ENCODE results near the gene NDNF.

Gene NDNF

DNA sequence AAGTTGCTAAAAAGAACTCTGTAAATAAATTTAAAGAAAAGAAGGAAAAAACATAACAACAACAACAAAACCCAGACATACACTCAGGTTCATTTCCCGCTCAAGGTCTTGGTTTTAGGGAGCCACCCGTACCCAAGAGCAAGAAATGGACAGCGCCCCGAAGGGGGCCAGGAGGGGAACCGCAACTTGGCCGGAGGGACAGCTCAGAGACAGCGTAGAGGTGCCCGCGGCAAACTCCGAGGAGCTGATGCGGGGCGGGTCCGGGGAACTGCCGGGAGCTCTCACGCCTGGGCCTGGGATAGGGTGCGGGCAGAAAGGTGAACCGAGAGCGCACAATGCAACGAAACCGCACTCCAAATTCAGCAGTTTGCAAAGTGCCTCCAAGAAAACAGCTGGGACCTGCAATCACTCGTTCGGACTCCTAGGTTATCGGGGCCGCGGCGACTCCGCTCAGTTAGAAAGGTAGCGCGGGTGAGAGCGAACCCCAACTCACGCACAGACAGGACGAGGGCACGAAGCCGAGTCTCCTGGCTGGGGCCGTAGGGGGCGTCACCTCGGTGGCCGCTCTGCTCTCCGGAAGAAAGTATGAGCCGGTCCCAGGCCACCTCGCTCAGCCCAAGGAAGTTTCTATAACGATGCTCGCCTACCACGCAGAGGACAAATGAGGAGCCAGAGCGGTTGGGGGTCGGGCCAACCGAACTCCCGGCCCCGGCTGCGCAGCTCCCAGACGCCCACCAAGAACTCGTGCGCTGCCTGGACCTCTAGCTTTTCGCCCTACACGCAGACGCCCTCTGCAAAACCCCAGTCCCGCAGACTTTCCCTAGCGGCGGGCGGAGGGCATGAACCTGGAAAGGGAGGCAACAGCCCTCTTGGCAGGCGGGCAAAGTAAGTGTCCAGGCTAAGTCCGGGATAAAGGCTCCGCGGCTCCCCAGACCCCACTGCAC is 1.4 kb downstream of the NDNF start:
- peak; percentile 36 for DNase-seq

DNA sequence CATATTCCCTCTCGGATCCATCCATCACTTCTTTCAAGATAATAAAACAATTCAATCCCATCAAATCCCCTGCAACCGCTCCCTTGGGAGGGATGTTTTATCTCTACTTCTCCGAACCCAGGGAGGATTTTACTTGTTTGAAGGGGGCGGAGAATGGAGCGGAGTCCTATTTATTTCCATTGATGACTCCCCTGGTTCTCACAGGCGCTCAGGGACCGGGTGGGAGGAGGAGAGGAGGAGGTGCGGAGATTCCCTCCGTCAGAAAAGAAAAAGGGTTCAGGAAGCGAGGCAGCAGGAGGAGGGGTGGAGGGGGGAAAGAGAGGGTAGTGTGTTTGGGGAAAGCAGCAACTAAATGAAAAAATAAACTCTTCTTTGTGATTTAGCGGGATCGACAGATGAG is 2.1 kb downstream of the NDNF start:
- no peak for DNase-seq

DNA sequence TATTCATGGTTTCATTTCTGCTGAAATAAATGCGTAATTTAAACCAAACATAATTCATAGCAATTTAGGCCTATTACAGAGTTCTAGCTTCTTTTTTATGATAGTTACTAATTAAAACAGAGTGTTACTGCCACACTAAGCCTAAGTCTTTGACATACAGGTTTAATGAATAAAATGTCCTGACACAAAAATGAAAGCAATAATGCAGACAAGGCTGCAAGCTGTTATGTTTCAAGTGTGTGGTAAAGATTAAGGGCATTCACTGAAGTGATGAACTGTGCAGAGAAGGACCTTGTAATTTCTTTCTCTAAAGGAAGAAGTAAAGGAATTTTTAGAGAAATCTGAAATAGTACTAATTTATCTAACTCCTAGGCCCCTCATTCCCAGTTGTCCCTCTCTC is 2.9 kb downstream of the NDNF start:
- no peak for DNase-seq

DNA sequence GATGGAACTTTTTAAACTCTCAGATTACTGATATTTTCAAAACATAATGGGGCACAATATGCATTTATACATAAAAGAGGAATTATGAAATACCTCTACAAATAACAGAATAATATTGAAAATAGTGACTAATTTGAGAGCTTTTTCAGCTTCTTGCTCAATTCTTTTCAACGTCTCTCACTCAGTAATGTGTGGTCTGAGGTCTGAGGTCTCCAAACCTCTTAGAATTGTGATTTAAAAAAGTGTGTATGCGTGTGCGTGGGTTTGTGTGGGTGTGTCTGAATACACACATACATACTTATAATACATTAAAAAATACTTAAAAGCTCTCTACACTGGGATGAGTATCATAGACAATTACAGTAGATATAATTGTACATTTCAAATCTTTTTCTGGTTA is 7.9 kb downstream of the NDNF start:
- DNase-seq = no peak

DNA sequence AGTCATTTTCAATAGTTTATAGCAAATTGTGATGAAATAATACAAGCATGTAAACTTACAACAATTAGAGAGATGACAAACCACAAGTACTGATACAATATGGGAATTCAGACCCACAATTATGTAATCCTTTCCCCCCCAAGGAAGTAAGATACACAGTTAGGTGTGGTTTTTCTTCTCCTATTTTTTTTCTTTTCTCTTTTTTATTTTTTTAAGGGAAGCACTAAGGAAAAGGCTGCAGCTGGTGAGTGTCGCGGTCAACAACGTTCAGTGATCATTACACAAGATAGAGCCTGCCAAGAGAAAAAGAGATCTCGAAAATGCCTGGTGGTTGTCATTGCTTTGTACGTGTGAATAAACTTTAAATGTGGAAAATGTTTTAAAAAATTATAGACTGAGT is 9.8 kb downstream of the NDNF start:
- DNase-seq = no peak

DNA sequence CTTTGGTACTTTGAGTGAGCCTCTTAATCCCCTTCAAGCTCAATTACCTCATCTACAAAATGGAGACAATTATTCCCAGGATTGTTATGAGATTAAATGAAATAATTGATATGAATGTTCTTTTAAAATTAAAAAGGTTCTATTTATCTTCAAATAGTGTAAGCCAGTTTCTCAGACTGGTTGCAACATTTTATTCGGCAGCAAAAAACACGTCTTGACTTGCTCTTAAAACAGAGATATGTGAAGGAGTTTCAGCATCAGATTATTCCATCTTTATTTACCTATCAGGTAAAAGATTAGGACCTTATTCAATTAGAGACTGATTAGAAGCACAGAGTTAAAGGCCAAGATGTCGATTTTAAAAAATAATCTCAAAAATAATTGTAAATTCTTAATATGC is 10.5 kb downstream of the NDNF start:
- DNase-seq = no peak

DNA sequence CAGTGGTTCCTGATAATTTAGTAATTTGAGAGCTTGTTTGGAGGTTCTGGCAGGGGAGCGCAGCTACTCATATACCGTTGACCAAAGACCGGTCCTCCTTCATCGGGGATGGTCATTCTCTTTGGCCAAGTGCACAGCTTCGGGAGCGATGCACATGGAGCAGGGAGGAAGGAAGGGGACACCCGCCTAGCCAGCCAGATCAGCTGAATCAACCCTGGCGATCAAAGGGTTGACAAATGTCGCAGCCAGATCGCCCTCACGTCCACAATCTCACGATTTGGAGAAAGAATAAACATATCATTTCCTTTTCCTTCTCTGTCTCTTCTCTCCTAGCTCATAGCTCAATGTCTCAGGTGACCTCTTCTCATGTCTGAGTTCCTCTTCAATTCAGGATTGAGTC is 11.1 kb downstream of the NDNF start:
- no peak for DNase-seq

DNA sequence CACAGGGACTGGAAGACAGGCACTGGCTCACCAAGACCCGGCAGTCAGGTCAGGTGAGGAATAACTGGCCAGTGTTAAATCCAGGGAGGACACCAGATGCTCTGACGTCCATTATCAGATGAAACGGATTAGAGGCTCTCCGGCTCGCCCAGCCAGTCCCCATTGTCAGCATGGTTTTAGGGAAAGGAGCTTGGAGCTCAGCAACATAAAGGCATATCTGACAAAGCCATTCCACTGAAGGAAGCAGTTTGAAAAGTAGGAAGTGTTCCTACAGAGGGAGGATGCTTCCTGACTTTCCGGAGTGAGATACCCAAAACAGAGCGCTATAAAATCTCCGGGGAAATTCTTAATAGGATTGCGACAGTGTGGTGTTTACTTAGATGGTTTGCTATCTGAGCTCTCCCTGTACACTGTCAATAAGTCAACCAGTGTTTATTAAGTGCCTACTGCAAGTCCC is 14.8 kb downstream of the NDNF start:
- DNase-seq = no peak

DNA sequence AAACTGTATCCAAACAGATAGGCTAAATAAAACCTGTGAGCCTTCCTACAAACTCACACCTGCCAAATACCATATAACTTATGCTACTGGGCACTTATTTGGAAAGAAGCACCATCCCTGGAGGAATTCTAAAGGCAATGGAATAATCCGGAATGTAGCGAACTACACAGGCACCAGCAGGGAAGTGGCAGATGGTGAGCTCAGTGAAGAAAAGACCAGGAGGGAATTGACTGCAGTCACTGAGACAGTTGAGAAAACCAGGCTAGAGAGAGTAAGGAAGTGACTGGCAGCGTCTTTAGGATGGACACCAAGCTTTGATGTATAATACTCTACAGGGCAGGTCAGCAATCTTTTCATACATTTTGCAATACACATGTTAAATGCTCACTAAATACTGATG is 16.3 kb downstream of the NDNF start:
- DNase-seq = no peak

DNA sequence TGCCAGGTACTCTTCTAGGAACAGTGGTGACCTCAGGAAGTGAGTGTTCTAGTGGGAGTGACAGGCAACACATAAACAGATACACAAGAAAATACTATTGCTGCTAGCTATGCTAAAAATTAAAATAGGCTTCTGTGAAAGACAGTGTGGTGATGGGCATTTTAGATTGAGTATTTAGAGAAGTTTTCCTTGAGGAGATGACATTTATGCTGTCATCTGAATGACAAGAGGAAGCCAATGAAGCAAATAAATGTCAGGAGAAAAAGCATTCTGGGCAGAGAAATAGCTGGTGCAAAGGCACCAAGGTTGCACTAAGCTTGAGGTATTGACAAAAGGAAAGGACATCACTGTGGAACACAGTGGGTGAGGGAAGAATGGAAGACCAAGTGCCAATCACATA is 18.0 kb downstream of the NDNF start:
- no peak for DNase-seq

DNA sequence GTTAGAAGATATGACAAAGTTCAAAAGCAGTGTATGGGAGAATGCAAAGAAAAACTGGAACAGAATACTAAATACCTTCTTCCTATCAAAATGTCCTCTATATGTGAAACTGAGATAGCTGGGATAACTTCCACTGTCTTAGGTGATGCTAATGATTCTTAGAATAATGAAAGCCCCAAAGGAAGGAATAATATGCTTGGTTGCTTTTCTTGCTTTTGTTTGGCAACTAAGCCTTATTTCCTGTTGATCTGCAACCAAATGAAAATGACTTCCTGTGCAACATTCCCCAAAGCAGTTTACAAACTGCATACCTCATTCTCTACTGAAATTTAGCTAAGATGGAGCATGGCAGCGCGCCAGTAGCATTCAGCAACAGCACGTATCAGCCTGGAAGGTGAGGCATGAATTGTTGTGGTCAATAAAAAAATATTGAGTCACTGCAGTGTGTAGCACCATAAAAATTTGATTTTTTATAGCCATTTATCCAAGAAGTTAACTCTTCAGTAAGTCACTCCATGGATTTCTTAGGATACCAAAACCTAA is 18.7 kb downstream of the NDNF start:
- no peak for DNase-seq

DNA sequence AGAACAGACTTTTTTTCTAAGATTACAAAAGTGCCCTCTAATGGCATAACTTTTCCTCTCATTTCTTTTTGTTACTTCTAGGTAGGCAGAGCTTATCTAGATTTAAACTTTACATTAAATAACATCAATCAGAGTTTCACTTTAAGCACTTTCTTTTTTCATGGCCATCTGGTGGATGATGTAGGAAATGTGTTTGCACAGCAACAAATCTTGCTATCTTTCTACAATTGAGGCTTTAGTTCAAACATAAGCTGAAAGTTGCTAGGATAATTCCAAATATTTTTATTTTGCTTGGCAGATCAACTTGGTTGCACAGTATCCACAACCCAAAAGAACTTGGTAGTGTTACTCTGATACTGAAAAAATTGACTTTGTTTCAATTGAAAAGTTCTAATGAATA is 22.0 kb downstream of the NDNF start:
- DNase-seq = no peak

DNA sequence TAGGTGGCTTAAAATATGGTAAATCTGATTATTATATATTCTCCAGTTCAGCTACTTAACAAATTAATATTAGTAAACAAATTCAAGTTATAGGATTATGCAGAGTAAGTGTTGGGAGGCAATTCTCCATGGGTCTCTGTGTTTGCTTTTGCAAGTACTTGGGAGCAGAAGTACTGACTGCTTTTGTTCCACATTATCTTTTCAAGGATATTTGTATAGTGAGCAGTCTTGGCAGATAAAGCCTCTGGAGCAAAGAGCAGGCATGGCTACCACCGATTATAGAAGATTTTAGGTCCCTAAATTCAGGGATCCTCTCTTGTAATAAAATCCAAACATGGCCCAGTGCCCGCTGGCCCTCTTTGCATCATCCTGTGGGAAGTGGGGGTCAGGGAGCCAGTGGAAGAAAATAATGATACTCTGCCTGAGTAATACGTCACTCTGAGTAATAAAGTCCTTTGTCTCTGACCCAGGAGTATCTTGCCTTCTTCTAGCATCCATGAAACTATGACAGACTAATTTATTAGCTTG is 23.2 kb downstream of the NDNF start:
- DNase-seq = no peak

DNA sequence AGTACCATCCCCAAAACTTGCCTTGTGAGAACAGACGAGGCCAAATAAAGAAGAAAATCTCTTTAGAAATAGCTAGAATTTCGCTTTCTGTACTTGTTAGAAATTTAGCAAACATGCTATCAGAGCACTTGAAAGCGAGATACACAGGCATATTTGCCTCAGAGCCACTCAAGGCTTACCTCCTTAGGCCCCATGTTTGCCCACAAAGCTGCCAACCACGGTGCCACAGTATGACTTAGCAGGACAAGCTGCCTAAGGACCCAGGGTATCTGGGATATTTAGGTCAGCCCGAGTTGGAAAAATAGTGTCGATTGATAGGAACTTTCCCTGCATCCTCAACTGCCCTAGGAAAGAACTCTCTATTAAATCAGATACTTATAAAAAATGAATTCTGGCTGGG is 24.2 kb downstream of the NDNF start:
- no peak for DNase-seq

DNA sequence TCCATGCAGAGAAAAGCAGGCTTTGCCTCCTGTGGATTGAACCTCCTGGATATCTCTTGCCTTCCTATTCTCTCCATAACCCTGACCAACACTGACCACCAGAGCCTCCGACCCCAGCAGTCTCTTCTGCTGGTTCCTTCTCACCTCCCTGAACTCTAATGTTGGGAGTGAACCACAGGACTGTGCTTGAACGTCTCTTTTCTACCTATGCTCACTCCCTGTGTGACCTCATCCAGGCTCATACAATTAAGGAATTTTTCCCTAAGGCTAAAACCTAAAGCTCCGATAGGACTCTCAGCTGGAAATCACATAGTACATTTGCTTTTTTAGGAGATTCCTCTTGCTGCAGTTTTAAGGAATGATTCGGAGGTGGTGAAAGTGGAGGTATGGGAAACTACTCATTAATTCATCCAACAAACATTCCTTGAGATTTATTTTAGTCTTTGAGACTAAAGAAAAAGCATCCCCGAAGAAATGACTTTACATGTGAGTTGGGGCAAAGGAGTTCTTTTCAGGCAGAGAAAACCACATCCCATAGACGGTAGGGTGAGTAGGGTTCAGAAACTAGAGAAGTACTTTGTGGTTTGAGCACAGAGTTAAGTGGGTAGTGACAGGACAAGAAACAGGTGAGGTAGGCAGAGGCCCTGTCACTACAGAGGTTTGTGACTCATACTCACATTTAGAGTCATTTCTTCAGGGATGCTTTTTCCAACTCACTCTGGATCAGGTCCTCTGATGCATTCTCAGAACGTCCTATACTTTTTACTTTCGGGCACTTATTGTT is 30.8 kb downstream of the NDNF start:
- DNase-seq = no peak

DNA sequence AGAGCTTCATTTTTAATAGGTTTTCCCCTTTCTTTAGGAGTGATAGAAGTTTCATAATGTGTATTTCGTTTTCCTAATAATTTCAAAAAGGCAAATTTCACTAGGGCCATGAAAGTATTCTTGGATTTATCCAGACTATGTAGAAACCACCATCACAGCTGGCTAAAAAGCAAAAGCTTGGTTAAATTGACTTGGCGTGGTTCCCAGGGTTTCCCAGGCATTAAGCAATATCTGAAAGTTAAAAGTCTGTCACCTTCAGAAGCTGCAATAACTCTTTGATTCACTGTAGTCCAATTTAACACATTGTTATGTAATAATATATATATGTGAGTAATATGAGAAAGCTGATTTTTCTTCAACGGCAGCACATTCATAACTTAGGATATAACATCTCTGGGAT is 38.3 kb downstream of the NDNF start:
- peak; percentile 16 for DNase-seq

DNA sequence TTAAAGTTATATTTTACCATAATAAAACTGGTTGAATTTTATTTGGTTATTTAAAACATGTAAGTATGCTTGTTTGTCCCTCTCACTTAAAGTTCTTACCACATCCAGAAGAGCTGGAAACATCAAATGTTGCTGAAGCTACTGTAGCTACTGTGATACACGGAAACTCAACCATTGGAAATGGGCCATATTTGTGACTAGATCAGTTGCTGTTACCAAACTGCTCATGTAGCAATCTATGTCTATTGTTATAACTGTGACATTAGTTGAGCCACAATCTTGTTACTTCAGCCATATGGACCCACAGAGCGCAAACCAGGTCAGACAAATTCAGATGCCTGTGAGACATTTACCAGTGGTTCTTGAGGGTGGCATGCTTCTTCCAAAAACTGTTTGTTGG is 41.6 kb downstream of the NDNF start:
- no peak for DNase-seq

DNA sequence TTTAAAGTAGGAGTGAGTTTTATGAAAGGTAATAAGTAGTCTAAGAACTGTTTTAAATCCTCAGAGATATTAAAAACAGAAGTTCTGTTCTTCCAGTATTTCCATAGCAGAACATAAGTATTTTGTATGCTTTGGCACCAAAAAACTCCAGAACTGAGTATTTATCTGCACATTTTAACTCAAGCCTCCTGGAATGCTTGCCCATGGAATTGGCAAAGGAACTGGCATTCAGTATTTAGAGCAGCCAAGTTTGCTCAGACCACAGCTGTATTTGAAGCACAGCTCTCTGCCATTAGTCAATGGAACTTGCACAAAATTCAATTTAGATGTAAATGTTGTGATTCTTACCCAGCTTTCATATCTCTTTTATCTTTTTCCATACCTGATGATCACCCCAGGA is 42.2 kb downstream of the NDNF start:
- DNase-seq = no peak

DNA sequence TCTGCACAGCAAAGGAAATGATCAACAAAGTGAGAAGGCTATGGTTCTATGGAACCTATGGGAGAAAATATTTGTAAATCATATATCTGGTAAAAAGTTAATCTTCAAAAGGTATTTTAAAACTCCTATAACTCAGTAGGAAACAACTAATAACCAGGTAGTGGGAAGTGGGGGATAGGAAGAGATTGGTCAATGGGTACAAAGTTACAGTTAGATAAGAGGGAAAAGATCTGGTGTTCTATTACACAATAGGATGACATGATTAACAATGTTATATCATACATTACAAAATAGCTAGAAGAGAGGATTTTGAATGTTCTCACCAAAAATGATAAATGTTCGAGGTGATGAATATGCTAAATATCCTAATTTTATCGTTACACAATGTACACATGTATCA is 46.3 kb downstream of the NDNF start:
- DNase-seq = no peak

DNA sequence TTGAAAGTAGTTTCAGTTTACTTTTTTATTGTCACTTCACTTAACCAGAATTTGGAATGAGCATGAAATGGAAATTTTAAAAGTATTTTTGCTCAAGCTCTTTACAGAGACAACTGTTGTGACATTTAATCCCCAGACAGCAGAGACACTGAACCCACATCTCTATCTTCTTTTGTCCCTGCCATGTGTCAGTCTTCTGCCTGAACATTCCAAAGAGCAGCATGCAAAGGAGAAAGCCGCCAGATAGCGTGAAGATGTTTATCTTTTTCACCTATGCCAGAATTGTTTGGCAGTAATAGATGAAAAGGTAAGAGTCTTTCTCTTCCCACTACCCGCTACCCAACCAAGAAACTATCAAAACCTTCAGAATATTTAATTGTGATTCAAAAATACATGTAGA is 46.8 kb downstream of the NDNF start:
- DNase-seq = no peak

DNA sequence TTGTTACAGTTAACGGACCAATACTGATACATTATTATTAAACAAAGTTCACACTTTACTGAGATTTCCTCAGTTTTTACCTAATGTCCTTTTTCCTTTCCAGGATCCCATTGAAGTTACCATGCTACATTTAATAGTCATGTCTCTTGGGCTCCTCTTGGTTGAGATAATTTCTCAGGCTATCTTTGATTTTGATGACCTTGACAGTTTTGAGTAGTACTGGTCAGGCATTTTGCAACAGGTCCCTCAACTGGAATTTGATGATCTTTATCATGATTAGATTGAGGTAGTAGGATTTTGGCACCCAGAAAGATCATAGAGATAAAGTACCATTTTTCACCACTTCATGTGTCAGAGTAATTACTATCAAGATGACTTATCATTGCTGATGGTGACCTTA is 53.8 kb downstream of the NDNF start:
- DNase-seq = no peak

DNA sequence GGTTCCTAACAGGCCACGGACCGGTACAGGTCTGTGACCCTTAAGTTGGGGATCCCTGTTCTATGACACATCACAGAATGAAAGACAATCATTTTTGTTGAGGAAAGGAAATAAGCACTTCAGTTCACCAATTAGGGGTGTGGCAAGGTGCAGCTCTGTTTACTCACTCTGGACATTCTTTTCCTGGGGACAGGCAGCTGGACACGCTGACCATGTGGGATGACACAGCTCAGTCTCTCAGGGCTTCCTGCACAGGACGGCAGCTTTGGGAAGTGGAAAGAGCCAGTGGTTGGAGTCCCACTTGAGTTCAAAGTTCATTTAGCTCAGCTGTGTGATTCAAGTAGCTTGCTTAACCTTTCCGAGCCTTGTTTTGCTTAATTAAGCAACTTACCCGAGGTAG is 55.7 kb downstream of the NDNF start:
- no peak for DNase-seq

DNA sequence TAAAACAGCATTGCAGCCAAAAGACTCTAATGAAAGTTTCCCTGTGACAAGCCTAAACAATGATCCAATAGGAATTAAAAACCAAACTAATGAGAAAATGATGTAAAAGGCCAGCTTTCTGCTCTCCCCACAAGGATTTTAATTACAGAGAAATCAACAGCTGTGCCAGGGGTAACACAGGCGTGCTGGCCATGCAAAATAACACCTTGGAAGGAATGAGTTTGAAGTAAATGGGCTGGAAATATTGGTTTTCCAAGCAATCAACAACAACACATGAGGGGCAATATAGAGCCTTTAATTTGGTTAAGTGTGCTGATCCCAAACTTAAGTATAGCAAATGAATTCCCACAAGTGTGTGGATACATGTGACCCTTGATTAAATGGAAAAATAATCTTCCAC is 56.9 kb downstream of the NDNF start:
- no peak for DNase-seq

DNA sequence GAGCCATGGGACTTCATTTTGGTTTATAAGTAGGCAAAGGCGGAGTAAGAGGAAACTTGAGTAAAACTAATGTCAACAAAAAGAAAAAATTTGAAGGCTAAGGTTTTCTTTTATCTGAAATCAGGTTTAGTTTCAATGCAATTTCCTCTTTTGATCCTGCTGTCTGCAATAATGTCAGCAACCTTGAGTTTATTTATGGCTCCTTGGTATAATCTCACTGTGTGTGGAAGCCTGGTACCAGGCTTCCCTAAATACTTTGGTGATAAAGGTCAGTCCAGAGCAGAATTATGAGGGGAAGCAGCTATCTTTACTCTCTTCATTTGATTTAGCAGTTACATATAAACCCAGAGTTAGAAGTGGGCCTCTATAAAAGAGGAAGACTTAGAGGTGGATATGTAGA is 57.8 kb downstream of the NDNF start:
- no peak for DNase-seq
